Neural cell (in vitro differentiated cells): Measurements from ENCODE around the gene YTHDF2. TPM values are rescaled to one million over a fixed set of nuclear protein-coding genes. Genes with fewer than 3 reads are reported as not detected.
"Not testable (repeated sequence)": the region's sequence is repeated elsewhere in the genome, so short reads cannot be mapped to it uniquely, and the experiment has no call there.

Source experiments
- H2AFZ ChIP-seq: fragments of 200-600, 300-800 bp; sonication (generic), shearing (Covaris generic); 2 replicates; pipeline ENCODE4 v1.6.0; 2014; ENCODE audit warnings: low read depth, mild to moderate bottlenecking, antibody characterized with exemption, low read length, moderate library complexity
- H3F3A ChIP-seq: fragments of 200-600 bp; shearing (Covaris generic); 2 replicates; pipeline ENCODE4 v1.6.1; 2016; ENCODE audit warnings: mild to moderate bottlenecking, moderate library complexity, mixed read lengths, antibody characterized with exemption, low read length; ENCODE audit not compliant: insufficient read depth, poor library complexity, severe bottlenecking
- H3K27ac ChIP-seq: fragments of 200-600, 300-800 bp; sonication (generic), shearing (Covaris generic); 2 replicates; pipeline ENCODE4 v1.5.1; 2014; ENCODE audit warnings: mild to moderate bottlenecking, low read length, moderate library complexity
- H3K27me3 ChIP-seq: fragments of 300-800, 200-600 bp; sonication (generic), shearing (Covaris generic); 2 replicates; pipeline ENCODE4 v1.6.0; 2014; ENCODE audit warnings: mild to moderate bottlenecking, low read depth, low read length, moderate library complexity; ENCODE audit not compliant: insufficient read depth
- H3K36me3 ChIP-seq: fragments of 300-800, 200-600 bp; sonication (generic), shearing (Covaris generic); 2 replicates; pipeline ENCODE4 v1.5.1; 2014; ENCODE audit warnings: mild to moderate bottlenecking, antibody characterized with exemption, low read length, moderate library complexity; ENCODE audit not compliant: insufficient read depth
- H3K4me2 ChIP-seq: fragments of 300-800, 200-600 bp; sonication (generic), shearing (Covaris generic); 2 replicates; pipeline ENCODE4 v1.6.0; 2014; ENCODE audit warnings: mild to moderate bottlenecking, low read length
- H3K4me3 ChIP-seq: fragments of 300-800, 200-600 bp; sonication (generic), shearing (Covaris generic); 2 replicates; pipeline ENCODE4 v1.5.1; 2014; ENCODE audit warnings: mild to moderate bottlenecking, low read length, moderate library complexity
- H3K79me2 ChIP-seq: fragments of 200-600 bp; shearing (Covaris generic); replicated peaks from 2 replicates; pipeline ENCODE4 v1.6.0; 2014; ENCODE audit warnings: mild to moderate bottlenecking, low read length, moderate library complexity; ENCODE audit not compliant: insufficient read depth
- H3K9ac ChIP-seq: fragments of 300-800, 200-600 bp; sonication (generic), shearing (Covaris generic); 2 replicates; pipeline ENCODE4 v1.6.1; 2016; ENCODE audit warnings: mild to moderate bottlenecking, low read length, mixed read lengths
- H3K9me2 ChIP-seq: fragments of 200-600 bp; shearing (Covaris generic); 2 replicates; pipeline ENCODE4 v1.6.1; 2016; ENCODE audit warnings: mild to moderate bottlenecking, low read length, mixed read lengths; ENCODE audit not compliant: insufficient read depth
- H3K9me3 ChIP-seq: fragments of 200-600, 300-800 bp; sonication (generic), shearing (Covaris generic); 2 replicates; pipeline ENCODE4 v1.6.1; 2016; ENCODE audit warnings: mild to moderate bottlenecking, mixed run types, low read length, moderate library complexity, mixed read lengths
- H4K20me1 ChIP-seq: fragments of 200-600 bp; shearing (Covaris generic); 2 replicates; pipeline ENCODE4 v1.6.1; 2016; ENCODE audit warnings: mild to moderate bottlenecking, mixed run types; ENCODE audit not compliant: insufficient read depth
- EP300 ChIP-seq: fragments of 450-650 bp; conservative IDR thresholded peaks from 2 replicates; pipeline ENCODE4 v1.6.1; 2014; ENCODE audit warnings: antibody characterized with exemption, mild to moderate bottlenecking, moderate library complexity; ENCODE audit not compliant: poor library complexity, severe bottlenecking
- EZH2 ChIP-seq: fragments of 200-600, 300-800 bp; shearing (Covaris generic), sonication (generic); IDR thresholded peaks from 2 replicates; pipeline ENCODE4 v1.6.1; 2014; ENCODE audit warnings: antibody characterized with exemption, low read length, borderline replicate concordance, mild to moderate bottlenecking; ENCODE audit not compliant: insufficient read depth, poor library complexity, severe bottlenecking
- MXI1 ChIP-seq: fragments of 450-650 bp; conservative IDR thresholded peaks from 2 replicates; pipeline ENCODE4 v1.6.1; 2014; ENCODE audit warnings: antibody characterized with exemption, mild to moderate bottlenecking; ENCODE audit not compliant: poor library complexity, severe bottlenecking
- POLR2AphosphoS5 ChIP-seq: IDR thresholded peaks from 2 replicates; pipeline ENCODE4 v1.6.1; 2012
- RAD21 ChIP-seq: fragments of 450-650 bp; conservative IDR thresholded peaks from 2 replicates; pipeline ENCODE4 v1.6.1; 2014; ENCODE audit warnings: antibody characterized with exemption, mild to moderate bottlenecking, moderate library complexity
- SMC3 ChIP-seq: fragments of 450-650 bp; conservative IDR thresholded peaks from 2 replicates; pipeline ENCODE4 v1.6.1; 2014; ENCODE audit warnings: antibody characterized with exemption, mild to moderate bottlenecking, moderate library complexity; ENCODE audit not compliant: poor library complexity
- TAF1 ChIP-seq: IDR thresholded peaks from 2 replicates; pipeline ENCODE4 v1.6.1; 2012; ENCODE audit warnings: low read depth
- polyA minus RNA-seq: library from RNA; depleted of rRNA, polyadenylated mRNA; stranded (reverse); fragments of >200 nt; gene quantifications from 2 replicates; pipeline ENCODE4 v1.2.3, GENCODE V29; 2014
- polyA plus RNA-seq: library from polyadenylated mRNA; depleted of rRNA; stranded (reverse); fragments of >200 nt; gene quantifications from 2 replicates; pipeline ENCODE4 v1.2.3, GENCODE V29; 2014
- TF ChIP-seq, protein P1 (sequence below): IDR thresholded peaks from 2 replicates; pipeline ENCODE4 v1.6.1; 2012; ENCODE audit warnings: borderline replicate concordance
- TF ChIP-seq, protein P2 (sequence below): fragments of 450-650 bp; IDR thresholded peaks from 2 replicates; pipeline ENCODE4 v1.5.1; 2014; ENCODE audit warnings: antibody characterized with exemption, mild to moderate bottlenecking, moderate library complexity; ENCODE audit not compliant: poor library complexity, severe bottlenecking

Gene YTHDF2
- 78.4 and 90.2 TPM in 2 replicates for polyA plus RNA-seq
- 158 and 162 TPM in 2 replicates for polyA minus RNA-seq

- TF ChIP-seq MXI1 (peak; percentile 88), SMC3 (peak; percentile 79), POLR2AphosphoS5 (peak; percentile 98), EP300 (peak; percentile 79), TAF1 (peak; percentile 86), EZH2 (no peak), RAD21 (peak; percentile 68)
- TF ChIP-seq, protein P1, sequence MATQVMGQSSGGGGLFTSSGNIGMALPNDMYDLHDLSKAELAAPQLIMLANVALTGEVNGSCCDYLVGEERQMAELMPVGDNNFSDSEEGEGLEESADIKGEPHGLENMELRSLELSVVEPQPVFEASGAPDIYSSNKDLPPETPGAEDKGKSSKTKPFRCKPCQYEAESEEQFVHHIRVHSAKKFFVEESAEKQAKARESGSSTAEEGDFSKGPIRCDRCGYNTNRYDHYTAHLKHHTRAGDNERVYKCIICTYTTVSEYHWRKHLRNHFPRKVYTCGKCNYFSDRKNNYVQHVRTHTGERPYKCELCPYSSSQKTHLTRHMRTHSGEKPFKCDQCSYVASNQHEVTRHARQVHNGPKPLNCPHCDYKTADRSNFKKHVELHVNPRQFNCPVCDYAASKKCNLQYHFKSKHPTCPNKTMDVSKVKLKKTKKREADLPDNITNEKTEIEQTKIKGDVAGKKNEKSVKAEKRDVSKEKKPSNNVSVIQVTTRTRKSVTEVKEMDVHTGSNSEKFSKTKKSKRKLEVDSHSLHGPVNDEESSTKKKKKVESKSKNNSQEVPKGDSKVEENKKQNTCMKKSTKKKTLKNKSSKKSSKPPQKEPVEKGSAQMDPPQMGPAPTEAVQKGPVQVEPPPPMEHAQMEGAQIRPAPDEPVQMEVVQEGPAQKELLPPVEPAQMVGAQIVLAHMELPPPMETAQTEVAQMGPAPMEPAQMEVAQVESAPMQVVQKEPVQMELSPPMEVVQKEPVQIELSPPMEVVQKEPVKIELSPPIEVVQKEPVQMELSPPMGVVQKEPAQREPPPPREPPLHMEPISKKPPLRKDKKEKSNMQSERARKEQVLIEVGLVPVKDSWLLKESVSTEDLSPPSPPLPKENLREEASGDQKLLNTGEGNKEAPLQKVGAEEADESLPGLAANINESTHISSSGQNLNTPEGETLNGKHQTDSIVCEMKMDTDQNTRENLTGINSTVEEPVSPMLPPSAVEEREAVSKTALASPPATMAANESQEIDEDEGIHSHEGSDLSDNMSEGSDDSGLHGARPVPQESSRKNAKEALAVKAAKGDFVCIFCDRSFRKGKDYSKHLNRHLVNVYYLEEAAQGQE = peak; percentile 80
- TF ChIP-seq, protein P2, sequence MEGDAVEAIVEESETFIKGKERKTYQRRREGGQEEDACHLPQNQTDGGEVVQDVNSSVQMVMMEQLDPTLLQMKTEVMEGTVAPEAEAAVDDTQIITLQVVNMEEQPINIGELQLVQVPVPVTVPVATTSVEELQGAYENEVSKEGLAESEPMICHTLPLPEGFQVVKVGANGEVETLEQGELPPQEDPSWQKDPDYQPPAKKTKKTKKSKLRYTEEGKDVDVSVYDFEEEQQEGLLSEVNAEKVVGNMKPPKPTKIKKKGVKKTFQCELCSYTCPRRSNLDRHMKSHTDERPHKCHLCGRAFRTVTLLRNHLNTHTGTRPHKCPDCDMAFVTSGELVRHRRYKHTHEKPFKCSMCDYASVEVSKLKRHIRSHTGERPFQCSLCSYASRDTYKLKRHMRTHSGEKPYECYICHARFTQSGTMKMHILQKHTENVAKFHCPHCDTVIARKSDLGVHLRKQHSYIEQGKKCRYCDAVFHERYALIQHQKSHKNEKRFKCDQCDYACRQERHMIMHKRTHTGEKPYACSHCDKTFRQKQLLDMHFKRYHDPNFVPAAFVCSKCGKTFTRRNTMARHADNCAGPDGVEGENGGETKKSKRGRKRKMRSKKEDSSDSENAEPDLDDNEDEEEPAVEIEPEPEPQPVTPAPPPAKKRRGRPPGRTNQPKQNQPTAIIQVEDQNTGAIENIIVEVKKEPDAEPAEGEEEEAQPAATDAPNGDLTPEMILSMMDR = peak; percentile 99
- H3K4me2 ChIP-seq = peak within 1 kb of the TSS; percentile 72
Measured at GRCh38 chr1:28736450-28737306, at the start of gene YTHDF2. TSS of gene YTHDF2 (plus strand) at chr1:28736940. CDS start at chr1:28737121, 181 bp downstream.

GRCh38 chr1:28691627-28692026 is 45.1 kb upstream of the YTHDF2 start:
- H3K27me3 ChIP-seq, H3K9me2 ChIP-seq, H3K27ac ChIP-seq, H3K4me3 ChIP-seq, H3F3A ChIP-seq, H3K9ac ChIP-seq, H2AFZ ChIP-seq, H3K36me3 ChIP-seq, H3K4me2 ChIP-seq, H4K20me1 ChIP-seq, H3K79me2 ChIP-seq, H3K9me3 ChIP-seq: not testable (repeated sequence)

More at GRCh38 chr1:28736450-28737306, at the start of gene YTHDF2:
- no peaks in the 10 kb centered on the region for H3K27me3 ChIP-seq
- no peaks in the 10 kb centered on the region for H3K36me3 ChIP-seq
- no peaks in the 10 kb centered on the region for H3K9me2 ChIP-seq
- H3K27ac ChIP-seq = peak within 1 kb of the TSS; percentile 97
- peaks cover 47% of the 10 kb centered on the region for H3K79me2 ChIP-seq
- H3K9me3 ChIP-seq = no peaks in the 10 kb centered on the region
- H3K4me3 ChIP-seq = peak within 1 kb of the TSS; percentile 96
- peak within 1 kb of the TSS; percentile 98 for H3K9ac ChIP-seq
- peak within 1 kb of the TSS; percentile 59 for H2AFZ ChIP-seq
- H4K20me1 ChIP-seq = no peaks in the 10 kb centered on the region
- no peaks in the 10 kb centered on the region for H3F3A ChIP-seq
